Liver (tissue), 9 donors: ENCODE data around the gene ERVV-1. TPM values are rescaled to one million over a fixed set of nuclear protein-coding genes. Genes with fewer than 3 reads are reported as not detected.

ENCODE experiments used
- DNase-seq: peaks from one replicate; pipeline ENCODE4 v3.0.0-alpha.2; 2017; ENCODE audit warnings: low spot score
- H3K27ac ChIP-seq, 2 donors: one replicate each; pipeline ENCODE4 v1.7.0; 2013; ENCODE audit warnings: inconsistent platforms in 2 of 2, low read length in 2 of 2, control low read depth in 1 of 2, low read depth in 1 of 2, mild to moderate bottlenecking in 1 of 2
- H3K27me3 ChIP-seq, 4 donors: one replicate each; pipeline versions ENCODE4 v1.6.1 to v1.7.0; 2013; ENCODE audit warnings: low read length in 3 of 4, inconsistent platforms in 1 of 4, mild to moderate bottlenecking in 1 of 4, moderate library complexity in 1 of 4; ENCODE audit not compliant: control insufficient read depth in 4 of 4, insufficient read depth in 4 of 4
- H3K36me3 ChIP-seq, 4 donors: one replicate each; pipeline versions ENCODE4 v1.6.1 to v1.7.0; 2013; ENCODE audit warnings: low read length in 3 of 4, mild to moderate bottlenecking in 3 of 4, low read depth in 1 of 4, moderate library complexity in 1 of 4; ENCODE audit not compliant: control insufficient read depth in 4 of 4, insufficient read depth in 3 of 4
- H3K4me1 ChIP-seq, 4 donors: one replicate each; pipeline versions ENCODE4 v1.6.1 to v1.7.0; 2013; ENCODE audit warnings: low read length in 3 of 4, mild to moderate bottlenecking in 3 of 4, moderate library complexity in 1 of 4; ENCODE audit not compliant: control insufficient read depth in 4 of 4, insufficient read depth in 4 of 4
- H3K4me3 ChIP-seq, 3 donors: one replicate each; pipeline versions ENCODE4 v1.6.1 to v1.7.0; 2013; ENCODE audit warnings: low read length in 3 of 3, control low read depth in 1 of 3, low read depth in 1 of 3, mild to moderate bottlenecking in 1 of 3
- H3K9ac ChIP-seq, 2 donors: one replicate each; pipeline ENCODE4 v1.7.0; 2013; ENCODE audit warnings: low read length in 2 of 2, mild to moderate bottlenecking in 2 of 2, moderate library complexity in 2 of 2, control low read depth in 1 of 2, low read depth in 1 of 2
- H3K9me3 ChIP-seq, 4 donors: one replicate each; pipeline versions ENCODE4 v1.6.1 to v1.7.0; 2013; ENCODE audit warnings: low read length in 3 of 4; ENCODE audit not compliant: control insufficient read depth in 4 of 4
- ATF3 ChIP-seq: IDR thresholded peaks from 2 replicates; pipeline ENCODE4 v1.6.1; 2016; ENCODE audit warnings: antibody characterized with exemption
- EGR1 ChIP-seq, 2 donors: IDR thresholded peaks; 2 replicates each; pipeline ENCODE4 v1.6.1; 2016 to 2018; ENCODE audit warnings: antibody characterized with exemption in 2 of 2, low read depth in 2 of 2
- FOXA1 ChIP-seq: IDR thresholded peaks from 2 replicates; pipeline ENCODE4 v1.6.1; 2016; ENCODE audit warnings: antibody characterized with exemption
- GABPA ChIP-seq, 2 donors: IDR thresholded peaks in 1 of 2; conservative IDR thresholded peaks in 1 of 2; 2 replicates each; pipeline ENCODE4 v1.6.1; 2016; ENCODE audit warnings: antibody characterized with exemption in 2 of 2, mild to moderate bottlenecking in 1 of 2, moderate library complexity in 1 of 2
- HNF4A ChIP-seq, 2 donors: conservative IDR thresholded peaks; 2 replicates each; pipeline ENCODE4 v1.6.1; 2016; ENCODE audit warnings: antibody characterized with exemption in 2 of 2, mild to moderate bottlenecking in 2 of 2
- HNF4G ChIP-seq: IDR thresholded peaks from 2 replicates; pipeline ENCODE4 v1.6.1; 2016; ENCODE audit warnings: antibody characterized with exemption
- JUND ChIP-seq, 2 donors: IDR thresholded peaks; 2 replicates each; pipeline ENCODE4 v1.6.1; 2016; ENCODE audit warnings: antibody characterized with exemption in 2 of 2
- NR2F2 ChIP-seq: IDR thresholded peaks from 2 replicates; pipeline ENCODE4 v1.6.1; 2016; ENCODE audit warnings: antibody characterized with exemption
- REST ChIP-seq: IDR thresholded peaks from 2 replicates; pipeline ENCODE4 v1.6.1; 2016; ENCODE audit warnings: antibody characterized with exemption, mild to moderate bottlenecking
- RXRA ChIP-seq, 2 donors: IDR thresholded peaks; 2 replicates each; pipeline ENCODE4 v1.6.1; 2017 to 2018; ENCODE audit warnings: antibody characterized with exemption in 2 of 2, mild to moderate bottlenecking in 1 of 2
- SP1 ChIP-seq: IDR thresholded peaks from 2 replicates; pipeline ENCODE4 v1.6.1; 2018; ENCODE audit warnings: antibody characterized with exemption, mild to moderate bottlenecking
- TAF1 ChIP-seq: conservative IDR thresholded peaks from 2 replicates; pipeline ENCODE4 v1.6.1; 2016; ENCODE audit warnings: antibody characterized with exemption, mild to moderate bottlenecking
- YY1 ChIP-seq: IDR thresholded peaks from 2 replicates; pipeline ENCODE4 v1.6.1; 2016; ENCODE audit warnings: antibody characterized with exemption, mild to moderate bottlenecking
- ZBTB33 ChIP-seq: IDR thresholded peaks from 2 replicates; pipeline ENCODE4 v1.6.1; 2016; ENCODE audit warnings: antibody characterized with exemption
- WGBS: extraction: QIAGEN DNeasy Blood & Tissue Kit; methylation state at CpG from one replicate; pipeline ENCODE4 v1.1.7; 2013; 5-methylcytosine and 5-hydroxymethylcytosine counted together
- polyA plus RNA-seq, 2 donors: library from polyadenylated mRNA; stranded (reverse) in 1 of 2; unstranded in 1 of 2; fragments of 200-250 nt in 1 of 2; fragments of >200 nt in 1 of 2; fragmentation: Nextera tagmentation in 1 of 2; extraction: Ambion mirVana in 1 of 2; gene quantifications; one replicate each; pipeline versions ENCODE4 v1.2.1 to v1.2.3, GENCODE V29; 2013 to 2015
- total RNA-seq, 2 donors: library from RNA; depleted of rRNA; stranded (reverse); fragments of >200 nt; gene quantifications; one replicate each; pipeline ENCODE4 v1.2.3, GENCODE V29; 2014
- TF ChIP-seq, protein P1 (sequence below): fragments of 150-350 bp; IDR thresholded peaks from 2 replicates; pipeline ENCODE4 v1.5.1; 2017; ENCODE audit warnings: improper control_type of control experiment, low read depth, low read length; ENCODE audit not compliant: missing input control
- TF ChIP-seq, protein P2 (sequence below): IDR thresholded peaks from 2 replicates; pipeline ENCODE4 v1.6.1; 2016; ENCODE audit warnings: antibody characterized with exemption
- donor health status: healthy.
- donor health status: healthy.
- donor health status: healthy.
- donor health status: healthy.
- donor health status: healthy.

ERVV-1 gene
- total and polyA plus RNA-seq, 4 donors, result not detected

GRCh38 chr19:53007606-53008005 lies 6.1 kb upstream of the ERVV-1 start:
- no peak for DNase-seq
- no peaks in the 10 kb centered on the region for H3K27me3 ChIP-seq
- WGBS, result 51% methylated on average over 5 of the region's 5 CpGs

More at GRCh38 chr19:53007606-53008005, 6.1 kb upstream of the ERVV-1 start:
- H3K9me3 ChIP-seq, result peaks cover 3 to 17% (median 9%) of the 10 kb centered on the region in 4 donors
- no peaks in the 10 kb centered on the region for H3K36me3 ChIP-seq
- H3K9ac ChIP-seq, result no peak overlapping the region
- H3K4me3 ChIP-seq, result no peak overlapping the region
- no peak overlapping the region for H3K27ac ChIP-seq
- H3K4me1 ChIP-seq, result no peaks in the 10 kb centered on the region
- no peak for TF ChIP-seq NR2F2
- TF ChIP-seq ATF3, result no peak
- no peak for TF ChIP-seq YY1
- TF ChIP-seq RXRA (IDR thresholded peaks at IDR 0.05), result no peak
- TF ChIP-seq, protein P1, sequence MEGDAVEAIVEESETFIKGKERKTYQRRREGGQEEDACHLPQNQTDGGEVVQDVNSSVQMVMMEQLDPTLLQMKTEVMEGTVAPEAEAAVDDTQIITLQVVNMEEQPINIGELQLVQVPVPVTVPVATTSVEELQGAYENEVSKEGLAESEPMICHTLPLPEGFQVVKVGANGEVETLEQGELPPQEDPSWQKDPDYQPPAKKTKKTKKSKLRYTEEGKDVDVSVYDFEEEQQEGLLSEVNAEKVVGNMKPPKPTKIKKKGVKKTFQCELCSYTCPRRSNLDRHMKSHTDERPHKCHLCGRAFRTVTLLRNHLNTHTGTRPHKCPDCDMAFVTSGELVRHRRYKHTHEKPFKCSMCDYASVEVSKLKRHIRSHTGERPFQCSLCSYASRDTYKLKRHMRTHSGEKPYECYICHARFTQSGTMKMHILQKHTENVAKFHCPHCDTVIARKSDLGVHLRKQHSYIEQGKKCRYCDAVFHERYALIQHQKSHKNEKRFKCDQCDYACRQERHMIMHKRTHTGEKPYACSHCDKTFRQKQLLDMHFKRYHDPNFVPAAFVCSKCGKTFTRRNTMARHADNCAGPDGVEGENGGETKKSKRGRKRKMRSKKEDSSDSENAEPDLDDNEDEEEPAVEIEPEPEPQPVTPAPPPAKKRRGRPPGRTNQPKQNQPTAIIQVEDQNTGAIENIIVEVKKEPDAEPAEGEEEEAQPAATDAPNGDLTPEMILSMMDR, result no peak
- no peak for TF ChIP-seq TAF1
- TF ChIP-seq JUND (IDR thresholded peaks at IDR 0.05), result no peak
- TF ChIP-seq FOXA1, result no peak
- TF ChIP-seq ZBTB33, result no peak
- TF ChIP-seq SP1, result no peak
- TF ChIP-seq, protein P2, sequence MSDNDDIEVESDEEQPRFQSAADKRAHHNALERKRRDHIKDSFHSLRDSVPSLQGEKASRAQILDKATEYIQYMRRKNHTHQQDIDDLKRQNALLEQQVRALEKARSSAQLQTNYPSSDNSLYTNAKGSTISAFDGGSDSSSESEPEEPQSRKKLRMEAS, result no peak
- TF ChIP-seq HNF4A (conservative IDR thresholded peaks at IDR 0.05), result no peak
- no peak for TF ChIP-seq HNF4G
- no peak for TF ChIP-seq GABPA (IDR thresholded peaks at IDR 0.05 in 1 of 2, conservative IDR thresholded peaks at IDR 0.05 in 1 of 2)
- no peak for TF ChIP-seq EGR1 (IDR thresholded peaks at IDR 0.05; ENCODE audit: low read depth in 2 of 2)
- TF ChIP-seq REST, result no peak
